Uterus (tissue), 2 donors: ENCODE data around the gene CXCL11.

Source experiments
- POLR2A ChIP-seq, 2 donors: fragments of 450-650 bp; IDR thresholded peaks; one replicate each; pipeline ENCODE4 v1.6.1; 2016; ENCODE audit warnings: antibody characterized with exemption in 2 of 2, mild to moderate bottlenecking in 1 of 2, moderate library complexity in 1 of 2
- TF ChIP-seq, protein P1 (sequence below), 4 experiments: fragments of 200-600 bp in 2 of 4; fragments of 450-650 bp in 2 of 4; sonication (generic) in 2 of 4; IDR thresholded peaks; one replicate each; pipeline ENCODE4 v1.5.1; 2016 to 2019; ENCODE audit warnings: antibody characterized with exemption in 4 of 4, mild to moderate bottlenecking in 2 of 4, moderate library complexity in 1 of 4

DNA sequence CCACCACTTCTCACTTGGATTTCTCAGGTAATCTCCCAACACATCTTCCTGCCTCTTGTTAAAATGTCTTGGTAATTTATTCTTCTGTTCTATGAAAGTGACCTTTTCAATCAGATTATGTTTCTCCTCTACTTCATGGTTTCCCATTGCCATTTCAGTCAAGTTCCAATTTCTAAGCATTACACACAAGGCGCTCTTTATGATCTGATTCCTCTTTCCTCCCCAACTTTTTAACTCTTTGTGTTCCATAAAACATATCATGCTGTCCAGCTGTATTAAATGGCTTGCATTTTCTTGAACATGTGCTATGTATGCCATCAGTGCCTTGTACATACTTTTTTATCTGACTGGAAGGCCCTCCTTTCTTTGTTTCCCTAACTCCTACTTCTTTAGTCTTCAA, 25.6 kb upstream of the CXCL11 start:
- TF ChIP-seq, protein P1, sequence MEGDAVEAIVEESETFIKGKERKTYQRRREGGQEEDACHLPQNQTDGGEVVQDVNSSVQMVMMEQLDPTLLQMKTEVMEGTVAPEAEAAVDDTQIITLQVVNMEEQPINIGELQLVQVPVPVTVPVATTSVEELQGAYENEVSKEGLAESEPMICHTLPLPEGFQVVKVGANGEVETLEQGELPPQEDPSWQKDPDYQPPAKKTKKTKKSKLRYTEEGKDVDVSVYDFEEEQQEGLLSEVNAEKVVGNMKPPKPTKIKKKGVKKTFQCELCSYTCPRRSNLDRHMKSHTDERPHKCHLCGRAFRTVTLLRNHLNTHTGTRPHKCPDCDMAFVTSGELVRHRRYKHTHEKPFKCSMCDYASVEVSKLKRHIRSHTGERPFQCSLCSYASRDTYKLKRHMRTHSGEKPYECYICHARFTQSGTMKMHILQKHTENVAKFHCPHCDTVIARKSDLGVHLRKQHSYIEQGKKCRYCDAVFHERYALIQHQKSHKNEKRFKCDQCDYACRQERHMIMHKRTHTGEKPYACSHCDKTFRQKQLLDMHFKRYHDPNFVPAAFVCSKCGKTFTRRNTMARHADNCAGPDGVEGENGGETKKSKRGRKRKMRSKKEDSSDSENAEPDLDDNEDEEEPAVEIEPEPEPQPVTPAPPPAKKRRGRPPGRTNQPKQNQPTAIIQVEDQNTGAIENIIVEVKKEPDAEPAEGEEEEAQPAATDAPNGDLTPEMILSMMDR (IDR thresholded peaks at IDR 0.05), result no peak
- no peak for TF ChIP-seq POLR2A (IDR thresholded peaks at IDR 0.05)
